AG09319 (cell line): ENCODE measurements around the gene EDRF1.

Experiments
- DNase-seq: peaks from one replicate; pipeline ENCODE4 v3.0.0-alpha.2; 2010; ENCODE audit warnings: low read depth; ENCODE audit errors: extremely low read depth
- TF ChIP-seq, protein P1 (sequence below): IDR thresholded peaks from 2 replicates; pipeline ENCODE4 v1.5.1; 2011; ENCODE audit warnings: low read depth, mild to moderate bottlenecking, inconsistent platforms, low read length, moderate library complexity

Gene EDRF1

GRCh38 chr10:125698481-125698998 is 21.0 kb upstream of the EDRF1 start:
- TF ChIP-seq, protein P1, sequence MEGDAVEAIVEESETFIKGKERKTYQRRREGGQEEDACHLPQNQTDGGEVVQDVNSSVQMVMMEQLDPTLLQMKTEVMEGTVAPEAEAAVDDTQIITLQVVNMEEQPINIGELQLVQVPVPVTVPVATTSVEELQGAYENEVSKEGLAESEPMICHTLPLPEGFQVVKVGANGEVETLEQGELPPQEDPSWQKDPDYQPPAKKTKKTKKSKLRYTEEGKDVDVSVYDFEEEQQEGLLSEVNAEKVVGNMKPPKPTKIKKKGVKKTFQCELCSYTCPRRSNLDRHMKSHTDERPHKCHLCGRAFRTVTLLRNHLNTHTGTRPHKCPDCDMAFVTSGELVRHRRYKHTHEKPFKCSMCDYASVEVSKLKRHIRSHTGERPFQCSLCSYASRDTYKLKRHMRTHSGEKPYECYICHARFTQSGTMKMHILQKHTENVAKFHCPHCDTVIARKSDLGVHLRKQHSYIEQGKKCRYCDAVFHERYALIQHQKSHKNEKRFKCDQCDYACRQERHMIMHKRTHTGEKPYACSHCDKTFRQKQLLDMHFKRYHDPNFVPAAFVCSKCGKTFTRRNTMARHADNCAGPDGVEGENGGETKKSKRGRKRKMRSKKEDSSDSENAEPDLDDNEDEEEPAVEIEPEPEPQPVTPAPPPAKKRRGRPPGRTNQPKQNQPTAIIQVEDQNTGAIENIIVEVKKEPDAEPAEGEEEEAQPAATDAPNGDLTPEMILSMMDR = no peak

GRCh38 chr10:125699562-125700143 is 19.9 kb upstream of the EDRF1 start:
- TF ChIP-seq, protein P1 = no peak

More at GRCh38 chr10:125698481-125698998, 21.0 kb upstream of the EDRF1 start:
- DNase-seq = no peak

GRCh38 chr10:125700355-125700911 is 19.1 kb upstream of the EDRF1 start:
- DNase-seq = no peak

More at GRCh38 chr10:125699562-125700143, 19.9 kb upstream of the EDRF1 start:
- no peak for DNase-seq

DNA sequence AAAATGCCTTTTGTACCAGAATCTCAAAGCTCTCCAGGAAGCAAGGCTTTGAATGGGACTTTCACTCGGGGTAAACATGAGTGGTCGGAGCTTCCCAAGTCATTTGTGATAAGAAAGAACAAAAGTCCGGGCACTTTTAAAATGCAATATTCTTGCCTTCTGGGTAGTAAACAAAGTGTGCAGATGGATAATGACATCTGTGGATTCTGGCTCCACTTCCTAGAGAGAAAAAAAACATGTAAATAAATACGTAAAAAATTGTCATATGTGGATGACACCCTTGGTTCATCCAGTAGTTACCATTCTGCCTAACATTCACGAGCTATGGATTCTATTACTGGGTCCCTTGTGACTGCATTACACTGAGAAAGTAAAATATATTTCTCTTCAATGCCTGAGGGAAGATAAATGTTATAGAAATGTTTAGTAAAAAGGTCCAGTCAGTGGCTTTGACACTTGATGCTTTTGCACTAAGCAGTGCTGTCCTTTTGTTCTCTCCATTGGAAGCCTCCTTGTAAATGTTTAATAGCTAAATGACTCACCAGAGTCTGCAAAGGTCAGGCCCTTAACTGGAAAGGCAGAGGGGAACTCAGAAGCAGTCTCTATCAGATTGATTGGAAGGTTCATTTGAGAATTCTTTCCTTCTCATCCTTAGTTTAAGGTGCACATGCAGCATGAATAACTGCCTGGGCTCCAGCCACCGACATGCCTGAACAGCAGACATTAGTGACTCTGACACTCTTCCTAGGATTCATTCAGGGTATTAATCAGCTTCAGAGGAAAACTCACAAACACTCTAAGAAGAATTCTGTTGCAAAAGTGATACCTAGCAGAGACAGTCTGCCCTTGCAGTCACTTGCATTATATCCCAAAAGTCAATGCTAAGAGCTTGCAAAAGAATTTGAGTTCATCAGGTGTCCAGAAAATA is 11.7 kb upstream of the EDRF1 start:
- no peak for DNase-seq
- TF ChIP-seq, protein P1 = no peak

More at GRCh38 chr10:125700355-125700911, 19.1 kb upstream of the EDRF1 start:
- TF ChIP-seq, protein P1 = peak; percentile 42

DNA sequence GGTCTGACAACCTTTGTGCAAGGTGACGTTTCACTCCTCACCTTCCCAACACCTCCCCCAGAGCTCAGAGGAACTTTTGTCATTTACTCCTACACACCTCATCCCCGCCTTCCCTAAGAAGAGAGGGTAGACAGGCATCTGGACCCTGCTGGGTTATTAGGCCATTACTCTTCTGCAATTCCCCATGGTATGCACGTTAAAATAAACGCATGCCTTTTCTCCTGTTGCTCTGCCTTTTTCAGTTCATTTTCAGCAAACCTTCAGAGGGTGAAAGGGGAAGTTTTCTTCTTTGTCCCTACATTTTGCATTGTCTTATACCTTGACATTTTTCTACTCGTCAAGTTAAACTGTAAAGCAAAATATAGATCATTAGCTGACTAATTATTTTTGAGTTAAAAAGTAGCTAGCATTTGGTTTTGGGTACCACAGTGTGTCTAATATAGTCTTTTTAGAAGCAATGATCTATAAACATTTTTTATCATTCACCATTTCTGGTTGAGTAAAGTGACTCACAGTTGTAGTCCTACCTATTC is 10.5 kb upstream of the EDRF1 start:
- TF ChIP-seq, protein P1 = no peak
- DNase-seq = no peak

- TF ChIP-seq, protein P1 = no peak
- DNase-seq = no peak
Measured at GRCh38 chr10:125709553-125710474, 9.7 kb upstream of the EDRF1 start.
